Jurkat, Clone E6-1 (cell line): ENCODE results near the gene SPDYE2B.
"Not testable (repeated sequence)": the region's sequence is repeated elsewhere in the genome, so short reads cannot be mapped to it uniquely, and the experiment has no call there.

ENCODE experiments used
- DNase-seq: peaks from one replicate; pipeline ENCODE4 v3.0.0-alpha.2; 2011; ENCODE audit warnings: low read depth, low spot score
- H3K4me3 ChIP-seq: 2 replicates; pipeline ENCODE4 v1.5.1; 2011; ENCODE audit warnings: mild to moderate bottlenecking, low read length, control low read depth, moderate library complexity

The SPDYE2B gene

GRCh38 chr7:102695033-102695552, 45.0 kb downstream of the SPDYE2B start:
- not testable (repeated sequence) for H3K4me3 ChIP-seq, DNase-seq

GRCh38 chr7:102696009-102696408, 45.9 kb downstream of the SPDYE2B start:
- not testable (repeated sequence) for H3K4me3 ChIP-seq, DNase-seq

GRCh38 chr7:102697642-102698512, 47.8 kb downstream of the SPDYE2B start:
- not testable (repeated sequence) for DNase-seq, H3K4me3 ChIP-seq

GRCh38 chr7:102698962-102699750, 49.0 kb downstream of the SPDYE2B start:
- DNase-seq: not testable (repeated sequence)

More at GRCh38 chr7:102698962-102699750, 49.0 kb downstream of the SPDYE2B start:
- H3K4me3 ChIP-seq: not testable (repeated sequence)
